ENCODE data around the gene RUSC2. TPM values are rescaled to one million over a fixed set of nuclear protein-coding genes. Genes with fewer than 3 reads are reported as not detected.

RUSC2 gene
- polyA plus RNA-seq (ENCODE audit: insufficient read length) = 15.0 TPM
- long read RNA-seq, donor 1, partial matches to known transcripts = 23 of 25 reads
- long read RNA-seq, donor 1, other reads (novel, unspliced or antisense) = 0 of 25 reads
- long read RNA-seq, donor 2, full-length matches to known transcripts = 3 of 3 reads
- long read RNA-seq, donor 2, partial matches to known transcripts = 0 of 3 reads
- long read RNA-seq, donor 2, other reads (novel, unspliced or antisense) = 0 of 3 reads
- long read RNA-seq, donor 3, partial matches to known transcripts = 5 of 7 reads
- long read RNA-seq, donor 3, other reads (novel, unspliced or antisense) = 0 of 7 reads
- long read RNA-seq, donor 4 = 0 reads
- long read RNA-seq, donor 5, partial matches to known transcripts = 10 of 12 reads
- long read RNA-seq, donor 5, other reads (novel, unspliced or antisense) = 0 of 12 reads
- long read RNA-seq, donor 6, partial matches to known transcripts = 6 of 8 reads
- long read RNA-seq, donor 6, other reads (novel, unspliced or antisense) = 0 of 8 reads
- long read RNA-seq, donor 7, partial matches to known transcripts = 0 of 1 reads
- long read RNA-seq, donor 7, other reads (novel, unspliced or antisense) = 0 of 1 reads
- long read RNA-seq, donor 8, full-length matches to known transcripts = 2 of 2 reads
- long read RNA-seq, donor 8, partial matches to known transcripts = 0 of 2 reads
- long read RNA-seq, donor 8, other reads (novel, unspliced or antisense) = 0 of 2 reads

GRCh38 chr9:35489313-35490154, at the start of gene RUSC2:
TSS of gene RUSC2 (plus strand) at chr9:35490111. CDS start at chr9:35546522, 56,411 bp downstream.
- peak; percentile 86 for DNase-seq

GRCh38 chr9:35446012-35446411, 43.9 kb upstream of the RUSC2 start:
- no peak for DNase-seq

DNA sequence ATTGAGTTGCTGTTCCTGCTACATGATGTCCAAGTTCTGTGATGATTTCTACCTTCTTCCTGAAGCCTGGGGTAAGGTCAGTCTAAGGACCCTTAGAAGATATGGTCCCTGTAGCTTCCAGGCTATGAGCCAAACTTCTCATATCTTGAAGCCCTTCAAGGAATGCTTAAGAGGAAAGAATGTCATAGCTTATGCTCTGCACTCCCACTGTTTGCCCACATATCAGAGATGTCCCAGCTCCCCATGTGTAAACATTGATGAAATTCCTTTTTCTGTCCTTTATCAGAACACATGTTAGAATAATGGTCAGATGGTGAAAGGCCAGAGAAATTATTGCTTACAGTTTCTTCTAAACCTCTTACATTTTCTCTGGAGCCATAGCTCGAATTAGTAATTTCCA, 41.4 kb upstream of the RUSC2 start:
- no peak for DNase-seq

- no peak for DNase-seq
These were observed 37.4 kb upstream of the RUSC2 start for GRCh38 chr9:35452481-35452880.

DNA sequence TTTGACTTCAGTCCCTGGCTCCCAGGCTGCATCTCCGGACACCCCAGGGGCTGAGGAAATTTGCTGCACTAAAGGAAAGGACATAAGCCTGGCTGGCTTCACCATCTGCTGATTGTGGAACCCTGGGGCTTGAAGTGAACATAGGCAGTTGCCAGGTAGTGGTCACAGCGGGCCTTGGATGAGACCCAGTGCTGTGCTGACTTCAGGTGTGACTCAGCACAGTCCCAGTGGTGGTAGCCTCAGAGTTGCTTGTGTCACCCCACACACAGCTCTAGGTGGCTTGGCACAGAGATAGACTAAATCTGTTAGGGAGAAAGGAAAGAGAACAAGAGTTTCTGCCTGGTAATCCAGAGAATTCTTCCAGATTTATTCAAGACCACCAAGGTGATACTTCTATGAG, 36.1 kb upstream of the RUSC2 start:
- DNase-seq = no peak

- DNase-seq = no peak
These were observed 25.5 kb upstream of the RUSC2 start for GRCh38 chr9:35464141-35465025.

DNA sequence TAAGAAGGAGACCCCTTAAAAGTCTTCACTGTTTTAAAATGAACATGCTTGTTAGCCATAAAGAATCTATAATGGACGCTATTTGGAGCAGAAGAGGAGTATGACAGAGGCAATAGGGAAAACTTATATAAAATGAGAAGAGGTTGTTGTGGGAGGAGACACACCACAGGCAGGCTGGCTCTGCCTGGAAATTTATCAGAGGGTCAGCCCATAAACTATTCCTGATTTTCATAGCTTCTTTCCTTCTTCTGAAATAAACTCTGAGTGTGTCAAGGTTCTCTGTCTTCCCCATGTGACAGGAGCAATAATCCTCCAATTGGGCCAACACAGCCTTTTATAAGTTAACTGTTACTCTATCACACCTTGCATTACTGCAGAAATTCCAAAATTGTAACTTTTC, 19.6 kb upstream of the RUSC2 start:
- no peak for DNase-seq

DNA sequence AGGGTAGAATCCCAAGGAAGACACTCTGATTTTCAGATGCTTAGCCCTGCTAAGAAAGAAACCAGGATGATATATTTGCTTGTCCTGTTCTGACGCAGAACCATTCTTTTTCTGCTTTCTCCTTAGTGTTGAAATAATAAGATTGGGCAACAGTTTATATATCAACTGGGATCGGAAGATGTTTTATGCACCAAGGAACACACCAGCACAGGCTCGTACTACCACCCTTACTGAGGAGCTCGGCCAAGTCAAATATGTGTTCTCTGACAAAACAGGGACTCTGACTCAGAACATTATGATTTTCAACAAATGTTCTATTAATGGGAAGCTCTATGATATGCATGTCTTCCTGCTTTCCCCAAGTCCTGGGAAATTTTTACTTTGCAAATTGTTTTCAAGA, 19.0 kb upstream of the RUSC2 start:
- DNase-seq = no peak

DNA sequence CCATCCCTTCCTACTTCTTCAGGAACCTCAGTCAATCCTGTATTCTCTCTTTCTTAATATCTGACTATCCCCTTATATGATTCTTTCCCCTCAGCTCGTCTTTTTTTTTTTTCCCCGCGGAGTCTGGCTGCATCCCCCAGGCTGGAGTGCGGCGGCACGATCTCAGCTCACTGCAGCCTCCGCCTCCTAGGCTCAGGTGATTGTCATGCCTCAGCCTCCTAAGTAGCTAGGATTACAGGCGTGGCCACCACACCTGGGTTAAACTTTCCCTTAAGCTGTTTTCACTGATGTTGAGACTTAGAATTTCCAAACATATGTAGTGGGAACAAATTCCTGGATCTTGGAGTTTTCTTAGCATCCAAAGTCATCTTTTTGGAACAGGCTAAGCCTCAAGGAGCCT, 13.3 kb upstream of the RUSC2 start:
- DNase-seq = no peak

DNA sequence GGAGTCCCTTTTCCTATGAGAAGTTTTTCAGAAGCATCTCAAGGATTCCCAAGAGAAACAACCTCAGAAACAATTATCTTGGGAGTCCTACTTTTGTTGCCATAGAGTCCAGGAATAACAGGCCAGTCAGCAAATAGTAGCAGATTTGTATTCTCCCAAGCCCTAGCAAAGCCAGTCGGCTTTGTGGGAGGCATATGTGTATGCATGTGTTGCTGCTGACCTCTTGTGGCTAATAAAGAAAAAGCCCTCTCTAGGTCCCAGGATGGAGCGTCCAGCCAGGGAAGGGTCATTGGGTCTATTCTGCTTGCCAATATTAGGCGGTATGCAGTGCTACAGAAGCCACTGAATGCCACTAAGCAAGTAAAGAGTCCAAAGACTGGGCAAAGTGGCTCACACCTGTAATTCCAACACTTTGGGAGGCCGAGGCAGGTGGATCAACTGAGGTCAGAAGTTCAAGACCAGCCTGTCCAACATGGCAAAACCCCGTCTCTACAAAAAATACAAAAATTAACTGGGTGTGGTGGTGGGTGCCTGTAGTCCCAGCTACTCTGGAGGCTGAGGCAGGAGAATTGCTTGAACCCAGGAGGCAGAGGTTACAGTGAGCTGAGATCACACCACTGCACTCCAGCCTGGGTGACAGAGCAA, 12.6 kb upstream of the RUSC2 start:
- peak; percentile 64 for DNase-seq

- DNase-seq = no peak
These were observed 11.0 kb upstream of the RUSC2 start for GRCh38 chr9:35478871-35479270.

DNA sequence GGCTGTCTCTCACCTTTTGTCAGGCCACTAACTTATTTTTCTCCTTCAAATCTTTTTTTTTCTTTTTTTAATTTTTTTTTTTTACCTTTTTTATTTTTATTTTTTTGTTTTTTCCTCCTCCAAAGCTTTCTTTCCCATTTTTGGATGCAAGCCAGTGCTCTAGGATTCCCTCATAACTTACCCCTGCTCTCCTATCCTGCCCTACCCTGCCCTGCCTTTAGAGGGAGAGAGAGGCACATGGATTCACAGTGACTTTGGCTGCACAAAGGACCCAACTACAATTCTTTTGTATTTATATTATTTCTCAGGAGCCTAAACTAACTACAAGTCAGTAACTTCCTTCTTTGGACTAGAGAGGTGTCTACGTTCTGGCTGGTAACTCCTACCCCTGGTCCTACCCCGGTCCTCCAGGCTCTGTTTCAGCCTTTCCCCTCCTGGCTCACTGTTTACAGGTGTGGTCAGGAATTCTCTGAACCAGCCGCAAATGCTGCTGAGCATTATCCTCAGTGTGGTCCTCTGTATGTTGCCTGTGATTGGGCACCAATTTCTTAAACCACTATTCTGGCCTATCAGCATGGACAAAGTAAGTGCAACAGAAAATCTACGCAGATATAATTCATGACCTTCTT, 8.4 kb upstream of the RUSC2 start:
- DNase-seq = no peak

- DNase-seq = no peak
These were observed 7.8 kb upstream of the RUSC2 start for GRCh38 chr9:35482071-35482470.

GRCh38 chr9:35484406-35484805, 5.5 kb upstream of the RUSC2 start:
- DNase-seq = no peak

DNA sequence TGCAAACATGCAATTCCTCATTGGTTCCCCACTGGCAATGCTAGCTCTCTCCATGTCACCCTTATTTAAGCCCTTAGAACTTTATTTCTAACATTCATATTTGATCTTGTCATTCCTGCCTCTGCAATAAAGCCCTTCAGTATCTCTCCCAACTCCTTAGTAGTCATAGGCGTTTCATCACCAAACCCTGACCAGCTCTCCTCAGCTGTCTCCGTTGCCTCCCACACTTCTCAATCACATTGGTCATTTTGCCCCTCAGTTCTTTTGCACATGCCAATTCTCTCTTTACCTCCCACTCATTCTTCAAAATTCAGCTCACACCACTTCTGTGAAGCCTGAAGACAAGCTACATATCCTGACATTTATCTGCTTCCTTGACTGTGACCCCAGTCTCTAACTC, 2.8 kb upstream of the RUSC2 start:
- no peak for DNase-seq

DNA sequence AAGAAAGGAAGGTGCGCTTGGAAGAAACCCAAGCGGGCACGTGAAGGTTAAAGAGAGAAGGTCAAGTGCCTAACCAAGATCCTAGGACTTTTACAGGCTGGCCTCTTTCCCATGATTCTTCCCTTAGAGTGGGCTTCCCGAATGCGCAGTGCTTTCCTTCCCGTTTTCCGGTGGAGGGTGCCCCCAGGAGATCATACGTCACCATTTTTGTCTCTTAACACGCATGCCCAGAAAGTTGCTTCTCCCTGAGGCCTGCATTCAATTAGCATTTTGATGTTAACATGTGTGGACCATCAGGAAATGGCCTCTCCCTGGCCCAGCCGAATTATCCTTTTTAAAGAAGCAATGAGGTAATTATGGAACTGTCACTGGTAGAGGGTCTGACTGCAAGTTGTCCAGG, 1.9 kb upstream of the RUSC2 start:
- no peak for DNase-seq

- no peak for DNase-seq
These were observed 1.2 kb upstream of the RUSC2 start for GRCh38 chr9:35488566-35489312.

- DNase-seq = peak; percentile 18
These were observed 421 bp downstream of the RUSC2 start for GRCh38 chr9:35490155-35490909.

- DNase-seq = peak; percentile 4
These were observed 1.1 kb downstream of the RUSC2 start for GRCh38 chr9:35490910-35491465.
